HepG2 (cell line): Measurements from ENCODE around the gene ABCG1. TPM values are rescaled to one million over a fixed set of nuclear protein-coding genes. Genes with fewer than 3 reads are reported as not detected.

Source experiments
- ATAC-seq: fragments of 200-7000 bp; cut with Tn5 transposase; 3 replicates; pipeline ENCODE4 v1.9.1; 2020; ENCODE audit warnings: mild to moderate bottlenecking, moderate library complexity
- BruUV-seq: library from RNA; stranded (reverse); fragments of 400-500 nt; replicated peaks from 2 replicates; lab custom pipeline; 2021; lab: Mats Ljungman, UMichigan
- CTCF ChIA-PET: fragments of 300-600 bp; formaldehyde crosslinking; extraction: SDS; loops from one replicate; lab custom pipeline; 2021; ENCODE audit warnings: low total read pairs, inconsistent platforms, low intra/inter-chr PET ratio; lab: Yijun Ruan, JAX
- POLR2A ChIA-PET: fragments of 350-600 bp; sonication (Branson Sonifier 250); formaldehyde crosslinking; loops from one replicate; lab custom pipeline; 2020; ENCODE audit warnings: antibody characterized with exemption, inconsistent platforms; lab: Yijun Ruan, JAX
- DNase-seq: peaks from one replicate; pipeline ENCODE4 v3.0.0-alpha.2; 2015; ENCODE audit warnings: low spot score
- FAIRE-seq: peaks from 3 replicates; lab custom pipeline; 2011; peaks lifted over from hg19 to GRCh38; lab: Jason Lieb, UNC
- H2AFZ ChIP-seq: one replicate; pipeline ENCODE4 v1.6.1; 2011; ENCODE audit warnings: low read length, inconsistent platforms
- H3K27ac ChIP-seq: fragments of 300-600 bp; 3 replicates; pipeline ENCODE4 v1.8.0; 2011; ENCODE audit warnings: mixed run types, mild to moderate bottlenecking, mixed read lengths, low read length, inconsistent platforms; ENCODE audit not compliant: insufficient read depth; ENCODE audit errors: extremely low read length
- H3K27me3 ChIP-seq, 2 experiments: fragments of 200-600 bp in 1 of 2; 2 replicates in 1 of 2; 3 replicates in 1 of 2; pipeline versions ENCODE4 v1.6.0 to v1.8.0; 2011; ENCODE audit warnings: low read length in 2 of 2, mild to moderate bottlenecking in 2 of 2, moderate library complexity in 2 of 2, inconsistent platforms in 1 of 2; ENCODE audit not compliant: insufficient read depth in 2 of 2, control insufficient read depth in 1 of 2
- H3K36me3 ChIP-seq, 2 experiments: fragments of 200-600 bp in 1 of 2; replicated peaks in 1 of 2; 2 replicates in 1 of 2; 3 replicates in 1 of 2; pipeline versions ENCODE4 v1.5.1 to v1.8.0; 2011; ENCODE audit warnings: low read length in 2 of 2, inconsistent platforms in 1 of 2; ENCODE audit not compliant: insufficient read depth in 2 of 2, control insufficient read depth in 1 of 2
- H3K4me1 ChIP-seq: 2 replicates; pipeline ENCODE4 v1.5.1; 2012; ENCODE audit warnings: low read length, inconsistent platforms; ENCODE audit not compliant: insufficient read depth
- H3K4me2 ChIP-seq: 2 replicates; pipeline ENCODE4 v1.6.0; 2011; ENCODE audit warnings: low read depth, low read length, inconsistent platforms
- H3K4me3 ChIP-seq, 3 experiments: fragments of 200-600 bp in 1 of 3; sonication (generic), shearing (Covaris generic) in 1 of 3; replicated peaks in 1 of 3; 2 replicates each; pipeline ENCODE4 v1.5.1; 2011 to 2016; ENCODE audit warnings: low read length in 3 of 3, inconsistent platforms in 2 of 3, low read depth in 2 of 3, mild to moderate bottlenecking in 2 of 3, control low read depth in 1 of 3, mixed read lengths in 1 of 3; ENCODE audit not compliant: insufficient read depth in 1 of 3
- H3K79me2 ChIP-seq: one replicate; pipeline ENCODE4 v1.6.1; 2011; ENCODE audit warnings: low read length, inconsistent platforms; ENCODE audit not compliant: insufficient read depth
- H3K9ac ChIP-seq: 2 replicates; pipeline ENCODE4 v1.6.0; 2011; ENCODE audit warnings: mild to moderate bottlenecking, low read depth, low read length, inconsistent platforms; ENCODE audit not compliant: insufficient read depth
- H3K9me3 ChIP-seq: 2 replicates; pipeline ENCODE4 v1.5.1; 2012; ENCODE audit warnings: mild to moderate bottlenecking, low read length
- H4K20me1 ChIP-seq: 2 replicates; pipeline ENCODE4 v1.6.0; 2011; ENCODE audit warnings: inconsistent platforms, mild to moderate bottlenecking, low read length, moderate library complexity; ENCODE audit not compliant: insufficient read depth
- ASH2L ChIP-seq: fragments of 300-600, 200-600 bp; sonication (generic); IDR thresholded peaks from 2 replicates; pipeline ENCODE4 v1.7.0; 2017; ENCODE audit warnings: low read depth, mild to moderate bottlenecking, moderate library complexity, mixed read lengths, low read length; ENCODE audit not compliant: insufficient read length
- ELF4 ChIP-seq: sonication (generic); formaldehyde crosslinking; IDR thresholded peaks from 2 replicates; pipeline ENCODE4 v1.5.0; 2020; ENCODE audit warnings: missing genetic modification reagents, mild to moderate bottlenecking, moderate library complexity, borderline replicate concordance
- SIX4 ChIP-seq: sonication (generic); formaldehyde crosslinking; IDR thresholded peaks from 2 replicates; pipeline ENCODE4 v1.4.0; 2020; ENCODE audit warnings: missing genetic modification reagents
- ZFP36 ChIP-seq: fragments of 150-350 bp; IDR thresholded peaks from 2 replicates; pipeline ENCODE4 v1.6.1; 2018; ENCODE audit warnings: borderline replicate concordance, low read length, low read depth; ENCODE audit not compliant: partially characterized antibody
- WGBS: methylation state at CpG from one replicate; pipeline ENCODE4 v1.1.6; 2017; ENCODE audit warnings: low lambda C conversion rate; 5-methylcytosine and 5-hydroxymethylcytosine counted together
- in situ Hi-C: cut with HindIII; loops from 2 replicates; pipeline ENCODE4 v1.10.0; 2017; ENCODE audit warnings: low pct_unique_long_range_greater_than_20kb; ENCODE audit not compliant: extremely low pct_ligation_motif_present
- intact Hi-C: fragments of 100-400 bp; cut with micrococcal nuclease; formaldehyde crosslinking; loops from one replicate; pipeline ENCODE4 v1.10.0; 2022; ENCODE audit not compliant: unreplicated experiment
- polyA plus RNA-seq, 8 experiments: library from polyadenylated mRNA; depleted of rRNA in 3 of 8; stranded (reverse) in 7 of 8; unstranded in 1 of 8; fragments of >200 nt; fragmentation: Illumina TruSeq in 4 of 8; extraction: Trizol in 4 of 8; gene quantifications; 2 replicates each; pipeline versions ENCODE4 v1.2.1 to v1.2.3, GENCODE V29; 2011 to 2016; ENCODE audit warnings: low read depth in 4 of 8, missing spikeins in 1 of 8, mixed read lengths in 1 of 8; ENCODE audit not compliant: insufficient read depth in 1 of 8
- total RNA-seq, 5 experiments: library from RNA; depleted of rRNA; stranded (reverse); fragments of >200 nt; fragmentation: Illumina TruSeq; extraction: Trizol; gene quantifications; 2 replicates each; pipeline ENCODE4 v1.2.3, GENCODE V29; 2016; ENCODE audit warnings: low read depth in 1 of 5

Gene ABCG1
- total and polyA plus RNA-seq, 2 of the 13 experiments (the other 11 are each of a cell fraction or from before 2014, with no cell fraction given) = 0.04 TPM; not detected in 1

- H3K9ac ChIP-seq = no peak overlapping the region
- H3K27ac ChIP-seq = no peak overlapping the region
- BruUV-seq = no TSS peak
- no peaks in the 10 kb centered on the region for H3K36me3 ChIP-seq
- DNase-seq (no peak), FAIRE-seq (no peak), ATAC-seq (no peak)
- no peak overlapping the region for H2AFZ ChIP-seq
- no peaks in the 10 kb centered on the region for H3K79me2 ChIP-seq
- H3K27me3 ChIP-seq = no peaks in the 10 kb centered on the region; a peak in 1 of 5 replicates
- H3K4me1 ChIP-seq = no peaks in the 10 kb centered on the region
- H3K4me2 ChIP-seq = no peak overlapping the region
- WGBS = 29% methylated on average over 5 of the region's 5 CpGs
- in situ Hi-C loops = no loop called here
- intact Hi-C loops = no loop called here
- no peak overlapping the region for H3K4me3 ChIP-seq
- ChIA-PET POLR2A (no interaction called here), CTCF (no interaction called here)
- H3K9me3 ChIP-seq = no peaks in the 10 kb centered on the region
- TF ChIP-seq SIX4 (CRISPR knock-in tag) = no peak
- TF ChIP-seq ASH2L = no peak
- H4K20me1 ChIP-seq = no peaks in the 10 kb centered on the region
These were observed 10.0 kb upstream of the ABCG1 start for GRCh38 chr21:42208801-42209490.

GRCh38 chr21:42209801-42210479 is 9.0 kb upstream of the ABCG1 start:
- FAIRE-seq = no peak
- H3K4me3 ChIP-seq = no peak overlapping the region
- no peaks in the 10 kb centered on the region for H3K79me2 ChIP-seq
- 43% methylated on average over 11 of the region's 11 CpGs for WGBS
- intact Hi-C loops = no loop called here
- H3K9ac ChIP-seq = no peak overlapping the region
- no peaks in the 10 kb centered on the region for H3K36me3 ChIP-seq
- H3K4me1 ChIP-seq = no peaks in the 10 kb centered on the region
- in situ Hi-C loops = no loop called here
- H2AFZ ChIP-seq = no peak overlapping the region
- POLR2A ChIA-PET = no interaction called here
- no peak overlapping the region for H3K4me2 ChIP-seq
- BruUV-seq = no TSS peak
- H4K20me1 ChIP-seq = no peaks in the 10 kb centered on the region
- ATAC-seq = no peak
- DNase-seq = no peak
- no peaks in the 10 kb centered on the region for H3K9me3 ChIP-seq
- CTCF ChIA-PET = no interaction called here
- no peaks in the 10 kb centered on the region; a peak in 1 of 5 replicates for H3K27me3 ChIP-seq
- TF ChIP-seq ELF4 (no peak), ZFP36 (no peak)
- no peak overlapping the region for H3K27ac ChIP-seq
